Measurements from ENCODE around the gene ELAPOR1.

ELAPOR1 gene

GRCh38 chr1:109113590-109114341 is at the start of gene ELAPOR1:
TSS of gene ELAPOR1 (plus strand) at chr1:109114115. CDS start at chr1:109114184, 69 bp downstream.
- in situ Hi-C loops (cut with MboI; ENCODE audit: low sequenced_read_pairs) = loop anchor here (25.0 kb wide), 1 partner anchor 99 kb away; the partner anchor contains the start of gene SARS1

GRCh38 chr1:109065137-109065536 is 48.8 kb upstream of the ELAPOR1 start:
- in situ Hi-C loops (cut with MboI; ENCODE audit: low sequenced_read_pairs) = no loop called here

- in situ Hi-C loops (cut with MboI; ENCODE audit: low sequenced_read_pairs) = no loop called here
These were observed 46.0 kb upstream of the ELAPOR1 start for GRCh38 chr1:109067883-109068282.

GRCh38 chr1:109069294-109069693 is 44.6 kb upstream of the ELAPOR1 start:
- in situ Hi-C loops (cut with MboI; ENCODE audit: low sequenced_read_pairs) = no loop called here

- in situ Hi-C loops (cut with MboI; ENCODE audit: low sequenced_read_pairs) = no loop called here
These were observed 38.1 kb upstream of the ELAPOR1 start, which contains the start of gene TAF13 for GRCh38 chr1:109075531-109076490. TSS of gene TAF13 (minus strand) at chr1:109076003. CDS start at chr1:109075947, 56 bp downstream.

GRCh38 chr1:109078317-109078716 is 35.6 kb upstream of the ELAPOR1 start:
- in situ Hi-C loops (cut with MboI; ENCODE audit: low sequenced_read_pairs) = no loop called here

GRCh38 chr1:109079240-109079622 is 34.7 kb upstream of the ELAPOR1 start:
- in situ Hi-C loops (cut with MboI; ENCODE audit: low sequenced_read_pairs) = no loop called here

- in situ Hi-C loops (cut with MboI; ENCODE audit: low sequenced_read_pairs) = no loop called here
These were observed 33.4 kb upstream of the ELAPOR1 start for GRCh38 chr1:109080441-109081082.

GRCh38 chr1:109083501-109083900 is 30.4 kb upstream of the ELAPOR1 start:
- in situ Hi-C loops (cut with MboI; ENCODE audit: low sequenced_read_pairs) = no loop called here

- in situ Hi-C loops (cut with MboI; ENCODE audit: low sequenced_read_pairs) = no loop called here
These were observed 30.0 kb upstream of the ELAPOR1 start for GRCh38 chr1:109083923-109084322.

- in situ Hi-C loops (cut with MboI; ENCODE audit: low sequenced_read_pairs) = no loop called here
These were observed 29.1 kb upstream of the ELAPOR1 start for GRCh38 chr1:109084563-109085517.

- in situ Hi-C loops (cut with MboI; ENCODE audit: low sequenced_read_pairs) = no loop called here
These were observed 24.5 kb upstream of the ELAPOR1 start for GRCh38 chr1:109089242-109090015.

- in situ Hi-C loops (cut with MboI; ENCODE audit: low sequenced_read_pairs) = no loop called here
These were observed 23.5 kb upstream of the ELAPOR1 start, which contains the start of gene TMEM167B for GRCh38 chr1:109090196-109091077. TSS of gene TMEM167B (plus strand) at chr1:109090764. CDS start at chr1:109090873, 109 bp downstream.

GRCh38 chr1:109091078-109091838 is 22.7 kb upstream of the ELAPOR1 start:
- in situ Hi-C loops (cut with MboI; ENCODE audit: low sequenced_read_pairs) = no loop called here

GRCh38 chr1:109091839-109092193 is 22.1 kb upstream of the ELAPOR1 start:
- in situ Hi-C loops (cut with MboI; ENCODE audit: low sequenced_read_pairs) = no loop called here

- in situ Hi-C loops (cut with MboI; ENCODE audit: low sequenced_read_pairs) = no loop called here
These were observed 19.5 kb upstream of the ELAPOR1 start for GRCh38 chr1:109094377-109094803.

- in situ Hi-C loops (cut with MboI; ENCODE audit: low sequenced_read_pairs) = no loop called here
These were observed 19.0 kb upstream of the ELAPOR1 start for GRCh38 chr1:109094871-109095270.
